Non-pigmented ciliary epithelial cell (primary cell): ENCODE data around the gene PDE4D.

Experiments used
- DNase-seq: peaks from one replicate; pipeline ENCODE4 v3.0.0-alpha.2; 2010; ENCODE audit warnings: low read depth

PDE4D gene

GRCh38 chr5:59741599-59741998, 151.9 kb downstream of the PDE4D start:
- DNase-seq: no peak

- DNase-seq: no peak
These were observed 155.5 kb downstream of the PDE4D start for GRCh38 chr5:59738024-59738423.

GRCh38 chr5:59732806-59733205, 160.7 kb downstream of the PDE4D start:
- no peak for DNase-seq

- no peak for DNase-seq
These were observed 161.2 kb downstream of the PDE4D start for GRCh38 chr5:59732301-59732700.

GRCh38 chr5:59731809-59732208, 161.7 kb downstream of the PDE4D start:
- DNase-seq: no peak

GRCh38 chr5:59729820-59730219, 163.7 kb downstream of the PDE4D start:
- DNase-seq: no peak

GRCh38 chr5:59729357-59729756, 164.2 kb downstream of the PDE4D start:
- no peak for DNase-seq

- no peak for DNase-seq
These were observed 165.2 kb downstream of the PDE4D start for GRCh38 chr5:59728356-59728755.

- no peak for DNase-seq
These were observed 166.3 kb downstream of the PDE4D start for GRCh38 chr5:59727186-59727585.

- no peak for DNase-seq
These were observed 168.1 kb downstream of the PDE4D start for GRCh38 chr5:59725392-59725767.

GRCh38 chr5:59724482-59725391, 168.8 kb downstream of the PDE4D start:
- DNase-seq: no peak

- no peak for DNase-seq
These were observed 170.7 kb downstream of the PDE4D start for GRCh38 chr5:59722874-59723273.

- no peak for DNase-seq
These were observed 171.8 kb downstream of the PDE4D start for GRCh38 chr5:59721741-59722140.

- DNase-seq: no peak
These were observed 173.5 kb downstream of the PDE4D start for GRCh38 chr5:59720063-59720462.

GRCh38 chr5:59716966-59717500, 176.5 kb downstream of the PDE4D start:
- no peak for DNase-seq

- no peak for DNase-seq
These were observed 177.5 kb downstream of the PDE4D start for GRCh38 chr5:59716029-59716428.

GRCh38 chr5:59715228-59715627, 178.3 kb downstream of the PDE4D start:
- no peak for DNase-seq

- no peak for DNase-seq
These were observed 180.1 kb downstream of the PDE4D start for GRCh38 chr5:59713498-59713844.

- DNase-seq: no peak
These were observed 180.6 kb downstream of the PDE4D start for GRCh38 chr5:59712836-59713497.

- no peak for DNase-seq
These were observed 182.2 kb downstream of the PDE4D start for GRCh38 chr5:59711310-59711709.

GRCh38 chr5:59709846-59710245, 183.7 kb downstream of the PDE4D start:
- peak; percentile 76 for DNase-seq

- no peak for DNase-seq
These were observed 184.1 kb downstream of the PDE4D start for GRCh38 chr5:59709346-59709821.

- DNase-seq: no peak
These were observed 188.6 kb downstream of the PDE4D start for GRCh38 chr5:59704936-59705335.
